Eye (tissue), 1 donor: Measurements from ENCODE around the gene TM9SF3.
"Not testable (repeated sequence)": the region's sequence is repeated elsewhere in the genome, so short reads cannot be mapped to it uniquely, and the experiment has no call there.

ENCODE experiments used
- DNase-seq: peaks from one replicate; pipeline ENCODE4 v3.0.0-alpha.2; 2015

Gene TM9SF3

GRCh38 chr10:96598846-96599245 lies 12.0 kb upstream of the TM9SF3 start:
- DNase-seq: no peak

GRCh38 chr10:96596422-96597407 lies 9.9 kb upstream of the TM9SF3 start:
- DNase-seq: no peak

- no peak for DNase-seq
Measured at GRCh38 chr10:96595741-96596140, 8.9 kb upstream of the TM9SF3 start.

GRCh38 chr10:96591946-96592345 lies 5.1 kb upstream of the TM9SF3 start:
- DNase-seq: no peak

- no peak for DNase-seq
Measured at GRCh38 chr10:96588616-96589419, 2.0 kb upstream of the TM9SF3 start.

GRCh38 chr10:96588060-96588554 lies 1.3 kb upstream of the TM9SF3 start:
- no peak for DNase-seq

- peak; percentile 88 for DNase-seq
Measured at GRCh38 chr10:96587264-96588059, 650 bp upstream of the TM9SF3 start.

GRCh38 chr10:96585736-96586418 lies 935 bp downstream of the TM9SF3 start:
- peak; percentile 61 for DNase-seq

- no peak for DNase-seq
Measured at GRCh38 chr10:96584474-96584873, 2.3 kb downstream of the TM9SF3 start.

GRCh38 chr10:96584035-96584434 lies 2.8 kb downstream of the TM9SF3 start:
- DNase-seq: no peak

GRCh38 chr10:96579133-96579532 lies 7.7 kb downstream of the TM9SF3 start:
- DNase-seq: no peak

- no peak for DNase-seq
Measured at GRCh38 chr10:96578633-96579032, 8.2 kb downstream of the TM9SF3 start.

- no peak for DNase-seq
Measured at GRCh38 chr10:96578022-96578421, 8.8 kb downstream of the TM9SF3 start.

- DNase-seq: no peak
Measured at GRCh38 chr10:96577069-96577468, 9.7 kb downstream of the TM9SF3 start.

- DNase-seq: no peak
Measured at GRCh38 chr10:96576277-96576980, 10.4 kb downstream of the TM9SF3 start.

- not testable (repeated sequence) for DNase-seq
Measured at GRCh38 chr10:96574564-96574963, 12.2 kb downstream of the TM9SF3 start.

- DNase-seq: no peak
Measured at GRCh38 chr10:96573036-96573435, 13.8 kb downstream of the TM9SF3 start.

- no peak for DNase-seq
Measured at GRCh38 chr10:96570983-96571964, 15.5 kb downstream of the TM9SF3 start.

GRCh38 chr10:96570511-96570910 lies 16.3 kb downstream of the TM9SF3 start:
- DNase-seq: no peak

- no peak for DNase-seq
Measured at GRCh38 chr10:96568402-96568801, 18.4 kb downstream of the TM9SF3 start.
